Activated CD8-positive, alpha-beta memory T cell treated with anti-CD3 and anti-CD28 coated beads for 1 hour (primary cell): Measurements from ENCODE around the gene HOXC10.

Experiments
- DNase-seq, 2 donors: peaks; one replicate each; pipeline ENCODE4 v3.0.0-alpha.2; 2020; ENCODE audit warnings: low read depth in 1 of 2; ENCODE audit errors: extremely low read depth in 1 of 2

The HOXC10 gene

GRCh38 chr12:53984901-53985691 lies at the start of gene HOXC10:
TSS of gene HOXC10 (plus strand) at chr12:53985146. CDS start at chr12:53985260, 114 bp downstream.
- peak; percentile 56 to 65 for DNase-seq

GRCh38 chr12:53935383-53936341 lies 49.3 kb upstream of the HOXC10 start:
- no peak for DNase-seq

GRCh38 chr12:53937099-53937498 lies 47.8 kb upstream of the HOXC10 start:
- DNase-seq, result no peak

- no peak for DNase-seq
These were observed 47.2 kb upstream of the HOXC10 start for GRCh38 chr12:53937596-53938325.

- DNase-seq, result no peak
These were observed 46.4 kb upstream of the HOXC10 start, which contains the start of gene HOXC13 for GRCh38 chr12:53938326-53939140. TSS of gene HOXC13 (plus strand) at chr12:53938831. CDS start at chr12:53938907, 76 bp downstream.

- DNase-seq, result no peak
These were observed 45.5 kb upstream of the HOXC10 start for GRCh38 chr12:53939141-53940108.

- DNase-seq, result no peak
These were observed 44.4 kb upstream of the HOXC10 start for GRCh38 chr12:53940443-53941014.

GRCh38 chr12:53941187-53941586 lies 43.8 kb upstream of the HOXC10 start:
- DNase-seq, result no peak

GRCh38 chr12:53941750-53942149 lies 43.2 kb upstream of the HOXC10 start:
- DNase-seq, result no peak

GRCh38 chr12:53942467-53942997 lies 42.4 kb upstream of the HOXC10 start:
- DNase-seq, result no peak

- no peak for DNase-seq
These were observed 40.7 kb upstream of the HOXC10 start for GRCh38 chr12:53944209-53944608.

- no peak for DNase-seq
These were observed 39.8 kb upstream of the HOXC10 start for GRCh38 chr12:53944907-53945847.

GRCh38 chr12:53947743-53948142 lies 37.2 kb upstream of the HOXC10 start:
- DNase-seq, result no peak

- no peak for DNase-seq
These were observed 36.0 kb upstream of the HOXC10 start for GRCh38 chr12:53948650-53949593.

- DNase-seq, result no peak
These were observed 35.1 kb upstream of the HOXC10 start for GRCh38 chr12:53949631-53950436.
